Measurements from ENCODE around the gene BCR. TPM values are rescaled to one million over a fixed set of nuclear protein-coding genes. Genes with fewer than 3 reads are reported as not detected.
A peak's percentile ranks its signal among the peaks of the same experiment; 100 is the strongest.

The BCR gene
- total and polyA plus RNA-seq, 2 donors from 2014 or later: 45.0 to 97.7 TPM

DNA sequence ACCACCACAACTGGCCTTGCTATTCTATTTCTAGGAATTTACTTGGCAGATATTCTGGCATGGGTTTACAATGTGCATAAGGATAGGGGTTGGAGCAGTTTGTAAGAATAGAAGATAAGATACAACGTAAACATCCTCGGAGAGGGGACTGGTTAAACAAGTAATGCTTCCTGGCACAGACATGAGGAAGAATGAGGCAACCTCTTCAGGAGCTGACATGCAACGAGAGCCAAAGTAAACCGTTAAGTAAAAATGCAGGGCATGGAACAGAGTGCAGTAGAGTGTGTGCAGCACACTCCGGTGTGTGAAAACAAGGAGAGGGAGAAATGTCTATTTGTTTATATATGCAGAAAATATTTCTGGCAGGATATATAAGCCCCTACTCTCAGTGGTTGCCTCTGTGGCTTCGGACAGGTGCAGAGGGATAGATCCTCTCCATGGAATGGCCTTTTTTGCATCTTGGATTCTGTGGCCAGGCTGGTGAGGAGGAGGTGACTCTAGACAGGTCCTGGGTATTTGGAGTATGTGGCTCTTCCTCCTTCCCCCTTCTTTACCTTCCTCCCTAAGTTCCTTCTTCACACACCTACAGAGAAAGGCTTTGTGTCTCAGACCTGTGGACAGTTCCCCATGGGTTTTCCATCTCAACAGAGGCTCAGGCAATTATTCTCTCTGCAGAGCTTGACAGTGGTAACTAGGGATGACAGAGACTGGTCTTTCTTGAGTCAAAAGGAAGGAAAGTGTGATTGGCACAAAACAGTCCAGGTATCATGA, 32.5 kb upstream of the BCR start:
- Histone ChIP-seq H3K27me3 (ENCODE audit: control insufficient read depth, insufficient read depth, low read length) (no peaks in the 10 kb centered on the region), H3K9ac (ENCODE audit: low read length in 3 of 3) (no peak overlapping the region), H3K4me3 (ENCODE audit: low read length in 3 of 3) (no peak overlapping the region), H3K4me1 (ENCODE audit: control insufficient read depth in 2 of 3, insufficient read depth in 2 of 3, low read depth in 1 of 3, low read length in 3 of 3) (peaks cover 4 to 19% (median 12%) of the 10 kb centered on the region in 3 donors), H3K27ac (ENCODE audit: low read depth in 2 of 2, low read length in 2 of 2) (no peak overlapping the region), H3K36me3 (ENCODE audit: control insufficient read depth in 2 of 3, insufficient read depth in 3 of 3, low read length in 3 of 3) (peaks cover 0 to 15% (median 14%) of the 10 kb centered on the region in 3 donors), H3K9me3 (ENCODE audit: control insufficient read depth in 2 of 3, insufficient read depth in 1 of 3, low read length in 3 of 3) (no peaks in the 10 kb centered on the region)
- TF ChIP-seq, protein P1, sequence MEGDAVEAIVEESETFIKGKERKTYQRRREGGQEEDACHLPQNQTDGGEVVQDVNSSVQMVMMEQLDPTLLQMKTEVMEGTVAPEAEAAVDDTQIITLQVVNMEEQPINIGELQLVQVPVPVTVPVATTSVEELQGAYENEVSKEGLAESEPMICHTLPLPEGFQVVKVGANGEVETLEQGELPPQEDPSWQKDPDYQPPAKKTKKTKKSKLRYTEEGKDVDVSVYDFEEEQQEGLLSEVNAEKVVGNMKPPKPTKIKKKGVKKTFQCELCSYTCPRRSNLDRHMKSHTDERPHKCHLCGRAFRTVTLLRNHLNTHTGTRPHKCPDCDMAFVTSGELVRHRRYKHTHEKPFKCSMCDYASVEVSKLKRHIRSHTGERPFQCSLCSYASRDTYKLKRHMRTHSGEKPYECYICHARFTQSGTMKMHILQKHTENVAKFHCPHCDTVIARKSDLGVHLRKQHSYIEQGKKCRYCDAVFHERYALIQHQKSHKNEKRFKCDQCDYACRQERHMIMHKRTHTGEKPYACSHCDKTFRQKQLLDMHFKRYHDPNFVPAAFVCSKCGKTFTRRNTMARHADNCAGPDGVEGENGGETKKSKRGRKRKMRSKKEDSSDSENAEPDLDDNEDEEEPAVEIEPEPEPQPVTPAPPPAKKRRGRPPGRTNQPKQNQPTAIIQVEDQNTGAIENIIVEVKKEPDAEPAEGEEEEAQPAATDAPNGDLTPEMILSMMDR (IDR thresholded peaks at IDR 0.05; ENCODE audit: borderline replicate concordance, extremely low read depth, insufficient read depth): no peak
- FAIRE-seq (no peak), DNase-seq (no peak)
- intact Hi-C loops (cut with DNase I): no loop called here

DNA sequence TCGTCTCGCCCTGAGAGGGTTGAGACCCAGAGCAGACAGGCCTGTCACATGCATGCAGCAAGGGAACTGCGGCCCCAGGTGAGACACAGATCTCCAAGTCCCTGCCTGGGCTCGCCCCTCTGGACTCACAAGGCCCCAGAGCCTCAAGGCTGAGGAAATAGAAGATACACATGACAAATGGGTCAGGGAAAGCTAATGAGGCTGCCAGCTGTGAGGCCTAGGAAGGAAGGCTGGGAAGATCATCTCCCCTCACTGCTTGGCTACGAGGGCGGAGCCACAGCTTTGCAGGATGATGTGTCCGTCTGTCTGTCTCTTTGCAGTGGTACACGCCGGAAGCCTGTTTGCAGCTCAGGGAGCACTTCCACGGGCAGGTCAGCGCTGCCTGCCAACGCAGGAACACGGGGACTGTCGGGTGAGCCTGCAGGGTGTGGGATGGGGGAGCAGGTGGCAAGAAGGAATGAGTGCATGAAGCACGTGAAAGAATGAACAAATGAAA, 30.5 kb upstream of the BCR start:
- intact Hi-C loops (cut with DNase I): no loop called here
- peaks cover 0 to 18% (median 14%) of the 10 kb centered on the region in 3 donors for H3K36me3 ChIP-seq (ENCODE audit: control insufficient read depth in 2 of 3, insufficient read depth in 3 of 3, low read length in 3 of 3)
- no peak for FAIRE-seq
- no peak overlapping the region for H3K4me3 ChIP-seq (ENCODE audit: low read length in 3 of 3)
- peaks cover 1 to 10% (median 10%) of the 10 kb centered on the region in 3 donors for H3K4me1 ChIP-seq (ENCODE audit: control insufficient read depth in 2 of 3, insufficient read depth in 2 of 3, low read depth in 1 of 3, low read length in 3 of 3)
- H3K9ac ChIP-seq (ENCODE audit: low read length in 3 of 3): no peak overlapping the region
- H3K27me3 ChIP-seq (ENCODE audit: control insufficient read depth, insufficient read depth, low read length): no peaks in the 10 kb centered on the region
- TF ChIP-seq, protein P1 (IDR thresholded peaks at IDR 0.05; ENCODE audit: borderline replicate concordance, extremely low read depth, insufficient read depth): no peak
- no peak overlapping the region for H3K27ac ChIP-seq (ENCODE audit: low read depth in 2 of 2, low read length in 2 of 2)
- DNase-seq: peak in 2 of 5 donors; percentile 48 to 57
- H3K9me3 ChIP-seq (ENCODE audit: control insufficient read depth in 2 of 3, insufficient read depth in 1 of 3, low read length in 3 of 3): no peaks in the 10 kb centered on the region

DNA sequence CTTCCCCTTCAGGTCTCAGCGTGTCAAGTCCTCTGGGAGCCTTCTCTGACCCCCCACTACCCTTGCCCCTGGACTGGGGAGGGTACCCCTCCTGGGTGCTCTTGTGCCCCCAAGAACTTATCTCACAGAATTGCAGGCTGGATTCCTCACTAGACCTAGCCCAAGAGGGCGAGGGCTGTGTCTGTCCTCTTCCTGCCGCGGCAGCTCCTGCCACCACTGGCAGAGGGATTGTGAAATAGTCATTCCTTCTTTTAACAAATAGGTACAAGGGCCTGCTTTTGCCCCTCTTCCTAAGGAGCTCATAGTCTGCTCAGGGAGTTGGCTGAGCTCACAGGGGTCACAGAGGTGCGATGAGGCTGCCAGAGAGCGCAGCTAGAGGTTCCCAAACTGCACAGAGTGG, 29.5 kb upstream of the BCR start:
- intact Hi-C loops (cut with DNase I): no loop called here
- peaks cover 0 to 7% (median 7%) of the 10 kb centered on the region in 3 donors for H3K4me1 ChIP-seq (ENCODE audit: control insufficient read depth in 2 of 3, insufficient read depth in 2 of 3, low read depth in 1 of 3, low read length in 3 of 3)

More for the DNA sequence above, 29.5 kb upstream of the BCR start:
- DNase-seq (peak in 1 of 5 donors; percentile 36), FAIRE-seq (no peak)
- Histone ChIP-seq H3K9ac (ENCODE audit: low read length in 3 of 3) (no peak overlapping the region), H3K9me3 (ENCODE audit: control insufficient read depth in 2 of 3, insufficient read depth in 1 of 3, low read length in 3 of 3) (no peaks in the 10 kb centered on the region), H3K27ac (ENCODE audit: low read depth in 2 of 2, low read length in 2 of 2) (no peak overlapping the region), H3K36me3 (ENCODE audit: control insufficient read depth in 2 of 3, insufficient read depth in 3 of 3, low read length in 3 of 3) (peaks cover 0 to 18% (median 14%) of the 10 kb centered on the region in 3 donors), H3K27me3 (ENCODE audit: control insufficient read depth, insufficient read depth, low read length) (no peaks in the 10 kb centered on the region), H3K4me3 (ENCODE audit: low read length in 3 of 3) (no peak overlapping the region)
- TF ChIP-seq, protein P1 (IDR thresholded peaks at IDR 0.05; ENCODE audit: borderline replicate concordance, extremely low read depth, insufficient read depth): no peak
